SU-DHL-6 (cell line): ENCODE measurements around the gene FOXA2.

Experiments used
- H2AFZ ChIP-seq: fragments of 200-600 bp; sonication (generic); 2 replicates; pipeline ENCODE4 v1.6.1; 2014; ENCODE audit warnings: low read depth, mild to moderate bottlenecking, moderate library complexity, mixed read lengths, antibody characterized with exemption, low read length; ENCODE audit not compliant: severe bottlenecking
- H3F3A ChIP-seq: fragments of 200-600 bp; shearing (Covaris generic); 2 replicates; pipeline ENCODE4 v1.6.0; 2016; ENCODE audit warnings: antibody characterized with exemption, mild to moderate bottlenecking; ENCODE audit not compliant: insufficient read depth
- H3K27ac ChIP-seq: fragments of 200-600 bp; sonication (generic); 2 replicates; pipeline ENCODE4 v1.5.1; 2016; ENCODE audit warnings: low read depth, mild to moderate bottlenecking, low read length, moderate library complexity, mixed read lengths
- H3K27me3 ChIP-seq: fragments of 200-600 bp; sonication (generic), shearing (Covaris generic); 2 replicates; pipeline ENCODE4 v1.6.0; 2014; ENCODE audit warnings: mild to moderate bottlenecking, low read length
- H3K36me3 ChIP-seq: fragments of 200-600 bp; sonication (generic); 2 replicates; pipeline ENCODE4 v1.6.1; 2014; ENCODE audit warnings: mild to moderate bottlenecking, low read length, mixed read lengths
- H3K4me2 ChIP-seq: fragments of 300-600, 200-600 bp; shearing (Covaris generic), sonication (generic); 2 replicates; pipeline ENCODE4 v1.6.0; 2014; ENCODE audit warnings: low read length, low read depth, mild to moderate bottlenecking; ENCODE audit not compliant: poor library complexity, severe bottlenecking
- H3K4me3 ChIP-seq: fragments of 200-600 bp; sonication (generic); 2 replicates; pipeline ENCODE4 v1.5.1; 2014; ENCODE audit warnings: antibody characterized with exemption, low read length, mild to moderate bottlenecking, mixed read lengths; ENCODE audit not compliant: insufficient read depth, poor library complexity, severe bottlenecking
- H3K79me2 ChIP-seq: fragments of 200-600 bp; sonication (generic); 2 replicates; pipeline ENCODE4 v1.6.1; 2014; ENCODE audit warnings: mild to moderate bottlenecking, low read length, moderate library complexity; ENCODE audit not compliant: insufficient read depth
- H3K9ac ChIP-seq: fragments of 200-600 bp; sonication (generic); 2 replicates; pipeline ENCODE4 v1.7.0; 2014; ENCODE audit warnings: mild to moderate bottlenecking, low read length
- H3K9me2 ChIP-seq: fragments of 200-600 bp; sonication (generic); replicated peaks from 2 replicates; pipeline ENCODE4 v1.6.1; 2014; ENCODE audit warnings: low read length; ENCODE audit not compliant: insufficient read depth
- H3K9me3 ChIP-seq: fragments of 200-600 bp; sonication (generic); 2 replicates; pipeline ENCODE4 v1.6.1; 2014; ENCODE audit warnings: low read length, mixed read lengths; ENCODE audit not compliant: insufficient read depth
- H4K20me1 ChIP-seq: fragments of 200-600 bp; sonication (generic); 2 replicates; pipeline ENCODE4 v1.6.1; 2014; ENCODE audit warnings: low read depth, mild to moderate bottlenecking, antibody characterized with exemption, low read length, moderate library complexity, mixed read lengths
- CTCF ChIP-seq: fragments of 200-600 bp; sonication (generic); IDR thresholded peaks from one replicate; pipeline ENCODE4 v1.5.1; 2017; ENCODE audit warnings: antibody characterized with exemption, mild to moderate bottlenecking, low read length, moderate library complexity; ENCODE audit not compliant: insufficient read depth, poor library complexity, severe bottlenecking
- EZH2phosphoT487 ChIP-seq: fragments of 200-600 bp; sonication (generic), shearing (Covaris generic); conservative IDR thresholded peaks from 2 replicates; pipeline ENCODE4 v1.6.1; 2018; ENCODE audit warnings: mild to moderate bottlenecking, antibody characterized with exemption, low read length, moderate library complexity, mixed read lengths

The FOXA2 gene

DNA sequence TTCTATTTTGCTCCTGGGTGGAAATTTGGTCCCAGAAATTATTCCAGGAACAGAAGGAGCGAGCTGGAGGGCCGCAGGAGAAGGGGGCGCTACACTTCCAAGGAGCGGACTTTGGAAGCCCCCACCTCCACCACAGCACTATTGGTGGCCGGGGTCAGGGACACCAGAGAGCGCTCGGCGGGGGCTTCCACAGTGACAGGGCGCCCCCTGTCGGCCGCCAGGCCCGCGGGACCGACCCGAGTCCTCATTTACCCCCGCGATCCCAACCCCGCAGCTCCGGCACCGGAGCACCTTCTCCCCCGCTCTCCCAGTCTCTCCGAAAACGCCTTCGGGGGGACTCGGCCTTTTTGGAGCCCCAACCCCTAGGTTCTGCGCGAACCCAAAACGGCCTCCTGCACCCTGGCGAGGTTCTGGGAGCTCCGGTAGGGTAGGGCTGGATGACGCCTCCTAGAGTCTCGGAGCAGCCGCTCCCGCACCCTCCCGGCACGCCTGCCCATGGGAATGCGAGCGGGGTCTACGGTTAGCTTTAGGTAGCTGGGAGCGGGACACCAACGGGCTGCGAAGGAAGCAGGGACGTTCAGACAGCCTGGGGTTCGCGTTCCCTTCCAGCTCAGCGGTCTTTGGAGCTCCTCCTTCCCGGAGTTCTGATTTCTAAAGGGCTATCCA is 2.4 kb upstream of the FOXA2 start:
- Histone ChIP-seq H4K20me1 (no peaks in the 10 kb centered on the region), H3F3A (no peaks in the 10 kb centered on the region), H3K9ac (no peak overlapping the region), H3K9me3 (no peaks in the 10 kb centered on the region), H3K27ac (no peak overlapping the region), H3K79me2 (no peaks in the 10 kb centered on the region), H3K27me3 (no peaks in the 10 kb centered on the region), H3K4me3 (no peak overlapping the region), H3K9me2 (no peaks in the 10 kb centered on the region), H3K36me3 (no peaks in the 10 kb centered on the region), H2AFZ (no peak overlapping the region), H3K4me2 (no peak overlapping the region)
- TF ChIP-seq CTCF = no peak
- TF ChIP-seq EZH2phosphoT487 = no peak

- H3K4me3 ChIP-seq = no peak overlapping the region
- H3F3A ChIP-seq = no peaks in the 10 kb centered on the region
- H3K4me2 ChIP-seq = no peak overlapping the region
- no peaks in the 10 kb centered on the region for H3K9me2 ChIP-seq
- no peaks in the 10 kb centered on the region for H4K20me1 ChIP-seq
- no peaks in the 10 kb centered on the region for H3K9me3 ChIP-seq
- no peaks in the 10 kb centered on the region for H3K79me2 ChIP-seq
- TF ChIP-seq EZH2phosphoT487 (no peak), CTCF (no peak)
- H3K36me3 ChIP-seq = no peaks in the 10 kb centered on the region
- no peak overlapping the region for H3K9ac ChIP-seq
- H2AFZ ChIP-seq = no peak overlapping the region
- no peaks in the 10 kb centered on the region for H3K27me3 ChIP-seq
- H3K27ac ChIP-seq = no peak overlapping the region
These were observed 1.6 kb upstream of the FOXA2 start for GRCh38 chr20:22585786-22586493.

DNA sequence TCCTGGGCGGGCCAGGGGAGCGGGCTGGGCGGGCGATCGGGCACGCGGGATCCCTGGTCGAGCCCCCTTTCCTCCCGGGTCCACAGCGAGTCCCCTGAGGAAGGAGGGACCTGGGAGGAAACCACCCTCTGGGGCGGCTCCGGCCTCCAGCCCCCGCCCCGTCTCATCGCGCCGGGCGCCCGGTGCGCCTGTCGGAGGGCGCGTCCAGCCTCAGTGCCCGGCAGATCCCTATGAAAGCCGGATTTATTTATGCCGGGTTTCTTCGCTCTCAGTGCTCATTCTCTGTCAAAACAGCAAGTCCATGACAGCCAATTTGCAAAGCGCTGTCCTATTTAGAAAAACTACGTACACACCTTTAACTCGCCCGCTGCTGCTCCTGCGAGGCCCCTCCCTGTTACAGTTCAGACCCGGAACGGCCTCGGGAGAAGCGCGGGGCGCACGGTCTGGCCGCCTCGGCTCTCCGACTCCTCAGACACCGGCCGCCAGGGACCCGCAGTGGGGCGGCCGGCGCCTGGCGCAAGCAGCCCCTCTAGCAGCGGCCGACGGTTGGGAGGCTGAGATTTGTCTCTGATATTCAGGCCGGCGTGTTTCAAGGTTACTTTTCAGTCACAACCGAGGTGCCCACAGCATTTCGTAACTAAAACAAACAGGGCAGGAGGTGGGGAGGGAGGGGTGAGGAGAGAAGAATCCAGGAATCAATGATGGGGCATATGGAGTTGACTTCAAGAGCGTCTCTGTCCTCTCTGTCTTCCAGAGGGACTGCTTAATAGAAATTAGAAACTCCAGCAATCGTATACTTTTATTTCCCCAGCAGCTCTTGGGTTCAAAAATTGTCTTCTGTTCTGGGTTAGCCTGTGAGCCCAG is 782 bp upstream of the FOXA2 start:
- no peak overlapping the region for H3K4me2 ChIP-seq
- no peak overlapping the region for H2AFZ ChIP-seq
- H3K36me3 ChIP-seq = no peaks in the 10 kb centered on the region
- no peak overlapping the region for H3K27ac ChIP-seq
- H3K4me3 ChIP-seq = no peak overlapping the region
- H3K9ac ChIP-seq = no peak overlapping the region
- H3K27me3 ChIP-seq = no peaks in the 10 kb centered on the region
- no peaks in the 10 kb centered on the region for H4K20me1 ChIP-seq
- TF ChIP-seq CTCF = no peak
- H3K9me2 ChIP-seq = no peaks in the 10 kb centered on the region
- H3K9me3 ChIP-seq = no peaks in the 10 kb centered on the region
- no peaks in the 10 kb centered on the region for H3K79me2 ChIP-seq
- no peaks in the 10 kb centered on the region for H3F3A ChIP-seq
